Cardiac fibroblast (primary cell): ENCODE measurements around the gene THBD.
A peak's percentile ranks its signal among the peaks of the same experiment; 100 is the strongest.

Experiments used
- DNase-seq, 2 donors: peaks; one replicate each; pipeline versions ENCODE4 v3.0.0 to v3.0.0-alpha.2; 2010; ENCODE audit warnings: low read depth in 2 of 2
- H3K4me3 ChIP-seq, 2 donors: replicated peaks in 1 of 2; 1 replicate in 1 of 2; 2 replicates in 1 of 2; pipeline ENCODE4 v1.5.1; 2011; ENCODE audit warnings: low read depth in 2 of 2, low read length in 2 of 2, mild to moderate bottlenecking in 2 of 2, moderate library complexity in 1 of 2
- CTCF ChIP-seq: IDR thresholded peaks from one replicate; pipeline ENCODE4 v1.5.1; 2011; ENCODE audit warnings: low read depth, mild to moderate bottlenecking, low read length, inconsistent platforms

The THBD gene

GRCh38 chr20:23071398-23071797 is 21.9 kb upstream of the THBD start:
- no peak for DNase-seq
- TF ChIP-seq CTCF, result no peak

GRCh38 chr20:23069108-23069507 is 19.6 kb upstream of the THBD start:
- no peak overlapping the region for H3K4me3 ChIP-seq
- DNase-seq, result no peak
- TF ChIP-seq CTCF, result no peak

More at GRCh38 chr20:23071398-23071797, 21.9 kb upstream of the THBD start:
- no peak overlapping the region for H3K4me3 ChIP-seq

GRCh38 chr20:23068283-23068682 is 18.8 kb upstream of the THBD start:
- no peak for DNase-seq
- no peak for TF ChIP-seq CTCF
- H3K4me3 ChIP-seq, result no peak overlapping the region

- no peak for TF ChIP-seq CTCF
- DNase-seq, result no peak
- H3K4me3 ChIP-seq, result no peak overlapping the region
Measured at GRCh38 chr20:23066772-23067171, 17.3 kb upstream of the THBD start.

GRCh38 chr20:23065266-23066201 is 16.1 kb upstream of the THBD start:
- TF ChIP-seq CTCF, result no peak
- no peak for DNase-seq

GRCh38 chr20:23063581-23063980 is 14.1 kb upstream of the THBD start:
- peak in 1 of 2 donors; percentile 21 for DNase-seq
- TF ChIP-seq CTCF, result no peak
- H3K4me3 ChIP-seq, result no peak overlapping the region

More at GRCh38 chr20:23065266-23066201, 16.1 kb upstream of the THBD start:
- no peak overlapping the region for H3K4me3 ChIP-seq
